GM18951 (cell line): ENCODE data around the gene HENMT1.

Source experiments
- POLR2A ChIP-seq: IDR thresholded peaks from 4 replicates; pipeline ENCODE4 v1.6.1; 2011; ENCODE audit warnings: mild to moderate bottlenecking; ENCODE audit not compliant: insufficient read length, insufficient read depth; ENCODE audit errors: extremely low read depth
- in situ Hi-C: fragments of 300-500 bp; cut with MboI; formaldehyde crosslinking; loops from one replicate; pipeline ENCODE4 v1.12.0; 2022; ENCODE audit warnings: low sequenced_read_pairs, mixed read lengths, inconsistent platforms; ENCODE audit not compliant: unreplicated experiment

HENMT1 gene

DNA sequence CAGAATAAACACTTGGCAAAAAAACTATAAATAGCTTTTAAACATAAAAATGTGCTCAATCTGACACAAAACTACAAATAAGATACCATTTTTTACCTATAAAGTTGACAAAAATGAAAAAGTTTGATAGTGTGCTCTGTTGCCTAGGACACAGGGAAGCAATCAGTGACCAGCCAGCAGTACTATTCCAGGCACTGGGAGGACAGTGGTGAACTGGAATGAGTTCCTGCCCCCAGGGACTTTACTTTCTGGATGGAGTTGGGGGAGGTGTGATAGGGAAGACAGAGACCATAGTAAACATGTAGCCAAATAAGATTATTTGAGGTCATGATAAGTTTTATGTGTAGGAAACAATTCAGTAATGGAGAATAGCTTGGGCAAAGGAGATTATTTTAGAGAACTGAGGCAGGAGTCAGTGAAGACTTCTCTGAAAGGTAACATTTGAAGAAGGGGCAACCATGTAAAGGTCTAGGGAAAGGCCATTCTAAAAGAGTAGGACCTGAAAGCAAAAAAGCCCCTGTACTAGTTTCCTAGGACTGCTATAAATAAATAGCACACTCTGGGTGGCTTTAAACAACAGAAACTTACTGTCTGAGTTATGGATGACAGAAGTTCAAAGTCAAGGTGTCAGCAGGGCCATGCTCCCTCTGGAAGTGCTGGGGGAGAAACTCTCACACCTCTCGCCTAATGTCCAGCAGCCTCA, 59.0 kb downstream of the HENMT1 start:
- TF ChIP-seq POLR2A = no peak
- in situ Hi-C loops = no loop called here

DNA sequence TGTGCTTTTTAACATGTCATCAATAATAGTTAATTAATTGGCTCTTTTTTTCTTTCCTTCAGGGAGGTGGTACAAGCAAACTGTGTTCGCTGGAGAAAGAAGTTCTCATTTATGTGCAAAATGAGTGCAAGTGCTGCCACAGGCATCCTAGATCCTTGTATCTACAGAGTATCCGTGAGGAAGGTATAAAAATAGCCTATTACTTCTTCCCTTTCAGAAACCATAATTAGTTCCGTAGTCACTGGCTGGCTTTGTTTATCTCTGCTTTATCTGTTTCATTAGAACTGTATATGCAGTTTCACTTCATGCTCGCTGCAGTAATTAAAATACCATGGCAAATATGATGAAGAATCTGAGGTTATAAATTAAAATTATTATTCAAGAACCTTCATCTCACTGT, 60.4 kb downstream of the HENMT1 start:
- in situ Hi-C loops = no loop called here
- TF ChIP-seq POLR2A = no peak

DNA sequence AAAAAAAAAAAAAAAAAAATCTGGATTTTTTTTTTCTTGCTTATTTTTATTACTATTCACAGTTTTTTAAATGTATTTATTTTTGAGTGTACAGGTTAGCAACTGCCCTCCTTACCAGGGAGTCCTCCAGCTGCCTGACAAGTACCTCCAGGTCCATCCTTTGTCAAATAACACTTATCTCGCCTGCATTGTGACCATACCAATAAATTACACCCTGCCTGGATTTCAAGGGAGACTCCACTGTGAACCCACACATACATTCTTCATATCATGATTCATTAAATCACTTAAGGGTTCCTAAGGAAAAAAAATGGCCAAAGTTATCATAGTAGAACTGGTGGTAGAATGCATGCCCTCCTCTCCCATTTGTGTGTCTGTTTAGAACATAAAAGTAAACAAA, 62.6 kb downstream of the HENMT1 start:
- TF ChIP-seq POLR2A = no peak
- in situ Hi-C loops = no loop called here
